NCI-H2227 treated with DMSO at 0.1 percent for 48 hours (cell line): ENCODE measurements around the gene MLN.
"Not testable (repeated sequence)": the region's sequence is repeated elsewhere in the genome, so short reads cannot be mapped to it uniquely, and the experiment has no call there.

Source experiments
- DNase-seq: peaks from one replicate; lab custom pipeline; 2025; lab: John Stamatoyannopoulos, UW

The MLN gene

GRCh38 chr6:33834401-33835392 is 30.9 kb upstream of the MLN start:
- no peak for DNase-seq

- no peak for DNase-seq
Observed at GRCh38 chr6:33833599-33833998, 29.8 kb upstream of the MLN start.

DNA sequence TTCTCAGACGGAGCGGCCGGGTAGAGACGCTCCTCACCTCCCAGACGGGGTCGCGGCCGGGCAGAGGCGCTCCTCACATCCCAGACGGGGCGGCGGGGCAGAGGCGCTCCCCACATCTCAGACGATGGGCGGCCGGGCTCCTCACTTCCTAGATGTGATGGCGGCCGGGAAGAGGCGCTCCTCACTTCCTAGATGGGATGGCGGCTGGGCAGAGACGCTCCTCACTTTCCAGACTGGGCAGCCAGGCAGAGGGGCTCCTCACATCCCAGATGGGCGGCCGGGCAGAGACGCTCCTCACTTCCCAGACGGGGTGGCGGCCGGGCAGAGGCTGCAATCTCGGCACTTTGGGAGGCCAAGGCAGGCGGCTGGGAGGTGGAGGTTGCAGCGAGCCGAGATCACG is 29.0 kb upstream of the MLN start:
- DNase-seq, result not testable (repeated sequence)

GRCh38 chr6:33831725-33832124 is 27.9 kb upstream of the MLN start:
- DNase-seq, result not testable (repeated sequence)

DNA sequence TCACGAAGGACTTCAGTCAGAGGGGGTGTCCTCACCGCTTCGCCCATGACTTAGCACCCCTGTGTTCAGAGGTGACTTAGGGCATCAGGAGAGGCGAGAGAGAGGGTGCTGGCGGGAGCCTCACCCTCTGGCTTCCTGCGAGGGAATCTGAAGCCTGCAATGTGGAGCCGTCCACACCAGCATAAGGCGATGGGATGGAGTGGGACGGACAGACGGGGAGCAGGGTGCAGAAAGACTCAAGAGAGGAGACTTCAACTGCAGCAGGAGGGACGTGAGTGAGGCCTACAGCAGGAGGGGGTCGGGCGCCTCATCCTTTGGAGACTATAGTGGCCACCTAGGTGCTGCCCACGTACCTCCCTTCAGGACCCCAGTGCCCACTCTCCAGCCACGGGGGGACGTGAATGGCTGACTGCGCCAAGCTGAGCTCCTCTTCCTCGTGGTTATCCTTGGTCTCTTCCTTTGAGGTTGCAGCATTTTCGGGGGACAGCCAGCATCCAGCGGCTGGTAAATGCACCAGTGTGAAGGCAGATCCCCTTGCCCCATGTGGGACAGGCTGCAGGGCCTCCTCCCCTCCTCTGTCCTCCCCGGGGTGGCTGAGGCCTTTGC is 26.9 kb upstream of the MLN start:
- no peak for DNase-seq

DNA sequence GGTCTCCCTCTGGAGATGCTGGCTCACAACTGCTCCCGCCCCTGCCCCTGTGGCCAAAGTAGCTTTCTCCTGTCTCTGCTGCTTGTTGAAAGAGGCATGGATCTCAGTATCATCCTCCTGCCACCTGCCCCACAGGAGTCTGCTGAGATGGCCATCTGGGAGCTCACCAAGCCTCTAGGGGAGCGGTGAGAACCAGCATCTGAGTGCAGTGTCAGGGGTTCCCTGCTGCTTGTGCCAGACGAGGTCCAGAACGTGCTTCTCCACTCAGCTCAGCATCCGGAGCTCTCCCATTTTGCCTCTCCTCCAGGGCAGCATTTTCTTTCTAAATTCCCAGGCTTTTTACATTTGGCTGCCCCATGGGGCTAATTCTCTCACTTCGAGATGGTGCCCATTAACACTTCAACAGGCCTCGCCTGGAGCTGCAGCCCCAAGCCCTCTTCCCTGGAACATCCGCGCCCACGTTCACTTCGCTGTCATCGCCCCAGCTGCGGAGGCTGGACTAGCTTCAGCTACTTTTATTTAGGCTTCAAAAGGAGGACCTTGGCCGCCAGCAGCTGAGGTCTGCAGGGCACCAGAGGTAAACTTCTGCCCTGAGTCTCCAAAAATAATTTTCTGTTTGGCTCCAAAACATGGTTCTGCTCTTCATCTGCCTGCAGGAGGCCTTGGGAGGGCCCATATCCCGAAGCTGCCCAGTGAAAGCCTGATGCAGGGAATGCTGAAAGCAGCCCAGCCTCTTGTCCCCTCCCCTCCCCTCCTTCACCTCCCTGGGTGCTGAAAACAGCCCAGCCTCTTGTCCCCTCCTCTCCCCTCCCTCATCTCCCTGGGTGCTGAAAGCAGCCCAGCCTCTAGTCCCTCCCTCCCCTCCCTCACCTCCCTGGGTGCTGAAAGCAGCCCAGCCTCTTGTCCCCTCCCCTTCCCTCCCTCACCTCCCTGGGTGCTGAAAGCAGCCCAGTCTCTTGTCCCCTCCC is 25.2 kb upstream of the MLN start:
- DNase-seq, result no peak

- no peak for DNase-seq
Observed at GRCh38 chr6:33828452-33828763, 24.6 kb upstream of the MLN start.

DNA sequence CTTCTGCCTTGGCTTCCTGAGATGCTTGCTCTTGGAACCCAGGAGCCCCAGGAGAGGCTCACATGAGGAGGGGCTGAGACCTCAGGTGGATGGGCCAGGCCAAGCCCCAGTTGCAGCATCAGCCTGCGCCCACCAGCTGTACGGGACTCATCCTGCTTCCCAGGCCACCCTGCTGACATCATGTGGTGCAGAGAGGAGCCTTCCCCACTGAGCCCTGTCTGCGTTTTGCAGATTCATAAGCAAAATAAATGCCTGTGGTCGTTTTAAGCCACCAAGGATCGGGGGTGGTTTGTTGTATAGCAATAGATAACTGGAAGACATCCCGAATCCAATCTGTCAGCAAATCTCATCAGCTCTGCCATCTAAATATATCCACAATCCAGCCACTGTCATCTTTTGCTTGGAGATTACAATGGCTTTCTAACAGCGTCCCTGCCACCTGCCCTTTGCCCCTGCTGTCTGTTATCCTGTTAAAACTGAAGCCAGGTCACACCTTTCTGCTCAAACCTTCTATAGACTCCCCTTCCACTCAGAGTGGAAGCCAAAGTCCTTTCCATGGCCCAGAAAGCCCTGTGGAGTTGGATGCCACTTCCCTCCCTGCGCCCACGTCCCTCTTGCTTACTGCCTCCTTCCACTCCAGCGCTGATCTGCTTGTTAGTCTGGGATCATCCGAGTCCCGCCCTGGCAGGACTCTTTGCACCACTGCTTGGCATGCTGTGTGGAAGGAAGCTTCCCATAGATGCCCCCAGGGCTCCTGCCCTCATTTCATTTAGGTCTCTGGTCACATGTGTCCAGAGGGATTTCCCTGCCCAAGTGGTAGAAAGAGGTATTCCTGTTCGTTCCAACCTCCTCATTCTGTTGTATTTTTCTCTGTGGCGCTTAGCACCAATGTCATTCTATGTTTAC is 24.0 kb upstream of the MLN start:
- DNase-seq, result no peak

GRCh38 chr6:33826537-33826936 is 22.7 kb upstream of the MLN start:
- no peak for DNase-seq

DNA sequence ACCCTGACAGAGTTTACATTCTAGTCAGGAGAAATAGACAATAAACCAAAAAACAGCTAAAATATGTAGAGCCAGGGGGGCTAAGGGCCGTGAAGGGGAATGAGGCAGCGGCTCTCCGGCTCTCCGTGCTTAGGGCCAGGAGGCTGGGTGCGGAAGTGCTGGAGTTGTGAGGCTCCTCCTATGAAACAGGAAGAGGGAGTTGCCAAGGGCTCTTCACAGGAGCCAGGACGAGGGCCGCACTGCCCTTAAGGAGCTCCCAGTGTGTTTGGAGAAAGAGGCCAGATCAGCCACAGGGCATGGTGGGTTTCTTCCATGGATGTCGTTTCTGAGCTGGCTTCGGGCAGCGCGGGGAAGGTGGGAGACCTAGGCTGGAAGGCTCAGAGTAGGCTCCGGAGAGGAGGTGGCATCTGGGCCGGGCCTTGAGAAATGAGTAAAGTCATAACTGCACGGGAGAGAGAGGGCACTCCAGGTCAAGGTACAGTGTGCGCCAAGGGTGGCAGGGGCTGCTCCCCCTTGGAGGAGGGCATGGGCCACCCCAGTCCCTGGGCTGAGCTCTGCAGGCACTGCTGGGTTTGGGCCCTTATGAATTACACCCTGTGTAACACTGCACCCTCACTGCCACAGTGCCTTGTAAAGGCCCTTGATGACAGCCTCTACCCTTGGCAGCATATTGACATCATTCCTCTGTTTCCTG is 20.8 kb upstream of the MLN start:
- DNase-seq, result no peak

- DNase-seq, result no peak
Observed at GRCh38 chr6:33823806-33824205, 20.0 kb upstream of the MLN start.

- DNase-seq, result no peak
Observed at GRCh38 chr6:33822575-33823395, 19.0 kb upstream of the MLN start.

- DNase-seq, result no peak
Observed at GRCh38 chr6:33820784-33821520, 17.1 kb upstream of the MLN start.

DNA sequence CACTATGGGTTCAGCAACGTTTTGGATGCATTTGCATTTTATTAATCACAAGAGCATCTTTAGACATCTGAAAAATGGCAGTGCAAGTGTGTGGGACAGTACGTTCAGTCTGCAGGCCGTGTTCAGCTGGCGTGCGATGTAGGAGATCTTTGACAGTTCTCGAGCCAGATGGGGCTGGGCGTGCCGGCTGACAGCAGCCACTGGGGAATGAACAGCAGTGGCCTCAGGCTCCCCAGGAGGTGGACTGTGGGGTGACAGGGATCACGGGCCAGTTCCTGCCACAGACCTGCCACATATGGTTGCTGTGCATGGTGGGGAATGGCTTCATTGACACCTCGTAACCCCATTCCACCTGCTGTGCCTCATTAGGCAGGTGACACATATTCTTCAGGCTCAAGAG is 16.4 kb upstream of the MLN start:
- DNase-seq, result no peak

DNA sequence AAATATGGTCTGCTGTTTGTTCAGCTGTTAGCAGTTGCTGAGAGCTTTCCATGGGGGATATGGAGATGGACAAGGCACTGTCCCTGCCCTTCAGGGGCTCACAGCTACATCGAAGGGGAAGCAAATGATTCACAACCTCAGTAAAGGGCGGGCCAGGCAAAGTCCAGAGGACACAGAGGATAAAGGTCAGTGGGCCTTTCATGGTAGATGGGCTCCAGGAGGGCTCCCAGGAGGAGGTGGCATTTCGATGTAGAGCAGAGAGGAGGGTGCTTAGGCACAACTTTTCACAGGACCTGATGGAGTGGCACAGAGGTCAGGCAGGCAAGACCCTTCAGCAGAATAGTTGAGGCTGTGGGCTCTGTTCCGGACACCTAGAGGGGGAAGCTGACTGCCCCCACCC is 15.2 kb upstream of the MLN start:
- DNase-seq, result no peak

DNA sequence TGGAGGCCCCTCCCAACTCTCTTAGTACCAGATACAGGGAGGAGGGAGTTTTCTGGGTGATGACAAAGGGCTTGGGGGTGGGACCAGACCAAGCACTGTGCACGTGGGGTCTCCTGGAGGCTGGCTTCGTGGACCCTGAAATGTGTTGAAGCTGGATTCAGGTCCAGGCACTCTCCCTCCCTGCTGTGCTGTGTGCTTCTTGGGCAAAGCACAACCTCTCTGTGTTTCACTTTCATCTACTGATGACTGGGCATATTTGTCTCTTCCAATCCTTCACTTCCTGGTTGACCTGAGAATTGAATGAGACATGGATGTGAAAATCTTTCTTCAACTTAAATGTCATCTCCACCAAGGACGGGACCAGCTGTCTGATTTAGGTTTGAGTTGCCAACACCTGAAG is 14.5 kb upstream of the MLN start:
- DNase-seq, result no peak

DNA sequence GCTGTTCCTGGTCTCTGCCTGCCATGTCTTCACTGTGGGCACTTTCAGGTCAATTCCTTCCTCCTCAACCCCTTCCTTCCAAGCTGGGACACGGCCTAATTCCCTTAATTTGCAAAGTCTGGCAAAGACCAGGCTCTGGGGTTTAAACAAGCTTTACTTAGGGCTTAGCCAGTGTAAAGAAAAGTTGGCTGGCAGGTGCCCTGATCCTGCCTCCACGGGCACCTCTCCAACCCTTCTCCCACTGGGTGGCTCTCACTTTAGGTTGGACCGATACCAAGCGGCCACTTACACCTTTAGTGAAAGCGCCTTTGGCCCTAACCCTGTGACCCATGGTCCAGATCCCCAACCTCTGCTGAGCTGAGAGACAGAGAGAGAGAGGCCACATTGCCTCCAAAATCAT is 13.7 kb upstream of the MLN start:
- DNase-seq, result no peak

GRCh38 chr6:33816911-33817310 is 13.1 kb upstream of the MLN start:
- DNase-seq, result no peak

GRCh38 chr6:33815854-33816253 is 12.1 kb upstream of the MLN start:
- DNase-seq, result peak; percentile 43
